Right atrium auricular region (tissue), 2 donors: ENCODE results near the gene SOX8. TPM values are rescaled to one million over a fixed set of nuclear protein-coding genes. Genes with fewer than 3 reads are reported as not detected.

ENCODE experiments used
- DNase-seq: peaks from one replicate; pipeline ENCODE4 v3.0.0-alpha.2; 2019; ENCODE audit warnings: low spot score
- H3K27ac ChIP-seq, 2 donors: fragments of 200-600 bp; sonication (generic); 1 replicate in 1 of 2; 2 replicates in 1 of 2; pipeline ENCODE4 v1.5.1; 2016 to 2019
- H3K27me3 ChIP-seq, 2 donors: fragments of 200-600 bp; sonication (generic); one replicate each; pipeline versions ENCODE4 v1.5.1 to v1.6.0; 2017 to 2019
- H3K36me3 ChIP-seq: fragments of 200-600 bp; sonication (generic); one replicate; pipeline ENCODE4 v1.5.1; 2016
- H3K4me1 ChIP-seq, 2 donors: fragments of 200-600 bp; sonication (generic); one replicate each; pipeline versions ENCODE4 v1.5.1 to v1.6.0; 2017 to 2019
- H3K4me3 ChIP-seq, 2 donors: fragments of 200-600 bp; sonication (generic); 1 replicate in 1 of 2; 2 replicates in 1 of 2; pipeline ENCODE4 v1.5.1; 2017 to 2019; ENCODE audit warnings: mild to moderate bottlenecking in 1 of 2, moderate library complexity in 1 of 2
- H3K9me3 ChIP-seq, 2 donors: fragments of 200-600 bp; sonication (generic); one replicate each; pipeline ENCODE4 v1.5.1; 2019
- total RNA-seq, 2 donors: library from RNA; depleted of rRNA; stranded (reverse); fragments of >200 nt; gene quantifications; one replicate each; pipeline ENCODE4 v1.1.0, GENCODE V29; 2016
- TF ChIP-seq, protein P1 (sequence below), 2 donors: fragments of 200-600 bp; sonication (generic); IDR thresholded peaks; one replicate each; pipeline ENCODE4 v1.5.1; 2019; ENCODE audit warnings: antibody characterized with exemption in 2 of 2

Gene SOX8
- total RNA-seq, 2 donors from 2014 or later = 1.0 to 1.6 TPM

DNA sequence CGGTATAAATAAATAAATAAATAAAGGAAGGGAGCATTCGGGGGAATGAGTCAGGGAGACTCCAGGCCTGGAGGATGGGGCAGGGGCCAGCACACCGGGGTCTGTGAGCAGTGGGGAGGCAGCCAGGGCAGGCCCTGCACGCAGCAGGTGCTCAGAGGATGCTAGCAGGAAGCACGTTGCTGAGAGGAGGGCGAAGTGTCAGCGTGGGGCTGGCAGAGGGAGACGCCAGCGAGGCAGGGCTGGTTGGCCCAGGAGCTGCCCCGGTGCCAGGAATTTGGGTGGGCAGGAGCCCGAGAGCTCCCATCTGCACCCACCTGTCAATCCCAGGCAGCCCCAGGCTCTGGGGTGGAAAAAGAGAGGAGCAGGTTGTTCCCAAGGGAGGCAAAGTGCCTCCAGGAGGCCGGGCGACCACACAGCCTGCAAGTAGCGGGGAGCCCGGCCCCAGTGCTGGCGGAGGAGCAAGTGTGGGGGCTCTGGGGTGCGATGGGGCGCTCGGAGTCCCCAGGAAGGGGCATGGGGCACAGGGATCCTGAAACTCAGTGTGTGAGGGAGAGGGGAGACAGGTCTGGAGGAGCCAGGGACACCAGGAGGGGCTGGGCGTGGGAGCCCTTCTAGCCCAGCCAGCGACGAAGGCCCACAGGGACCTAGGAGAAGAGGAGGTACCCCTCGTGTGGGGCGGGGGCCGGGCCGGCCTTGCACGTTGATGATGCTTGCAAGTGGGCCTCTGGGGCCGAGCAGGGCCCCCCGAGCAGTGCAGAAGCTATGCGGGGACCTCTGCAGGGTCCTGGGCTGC, 28.0 kb downstream of the SOX8 start:
- H3K27ac ChIP-seq = no peak overlapping the region
- H3K9me3 ChIP-seq = no peaks in the 10 kb centered on the region
- no peaks in the 10 kb centered on the region for H3K36me3 ChIP-seq
- no peak overlapping the region for H3K4me3 ChIP-seq
- no peaks in the 10 kb centered on the region for H3K27me3 ChIP-seq
- H3K4me1 ChIP-seq = no peaks in the 10 kb centered on the region
- DNase-seq = no peak
- TF ChIP-seq, protein P1, sequence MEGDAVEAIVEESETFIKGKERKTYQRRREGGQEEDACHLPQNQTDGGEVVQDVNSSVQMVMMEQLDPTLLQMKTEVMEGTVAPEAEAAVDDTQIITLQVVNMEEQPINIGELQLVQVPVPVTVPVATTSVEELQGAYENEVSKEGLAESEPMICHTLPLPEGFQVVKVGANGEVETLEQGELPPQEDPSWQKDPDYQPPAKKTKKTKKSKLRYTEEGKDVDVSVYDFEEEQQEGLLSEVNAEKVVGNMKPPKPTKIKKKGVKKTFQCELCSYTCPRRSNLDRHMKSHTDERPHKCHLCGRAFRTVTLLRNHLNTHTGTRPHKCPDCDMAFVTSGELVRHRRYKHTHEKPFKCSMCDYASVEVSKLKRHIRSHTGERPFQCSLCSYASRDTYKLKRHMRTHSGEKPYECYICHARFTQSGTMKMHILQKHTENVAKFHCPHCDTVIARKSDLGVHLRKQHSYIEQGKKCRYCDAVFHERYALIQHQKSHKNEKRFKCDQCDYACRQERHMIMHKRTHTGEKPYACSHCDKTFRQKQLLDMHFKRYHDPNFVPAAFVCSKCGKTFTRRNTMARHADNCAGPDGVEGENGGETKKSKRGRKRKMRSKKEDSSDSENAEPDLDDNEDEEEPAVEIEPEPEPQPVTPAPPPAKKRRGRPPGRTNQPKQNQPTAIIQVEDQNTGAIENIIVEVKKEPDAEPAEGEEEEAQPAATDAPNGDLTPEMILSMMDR (IDR thresholded peaks at IDR 0.05) = no peak

DNA sequence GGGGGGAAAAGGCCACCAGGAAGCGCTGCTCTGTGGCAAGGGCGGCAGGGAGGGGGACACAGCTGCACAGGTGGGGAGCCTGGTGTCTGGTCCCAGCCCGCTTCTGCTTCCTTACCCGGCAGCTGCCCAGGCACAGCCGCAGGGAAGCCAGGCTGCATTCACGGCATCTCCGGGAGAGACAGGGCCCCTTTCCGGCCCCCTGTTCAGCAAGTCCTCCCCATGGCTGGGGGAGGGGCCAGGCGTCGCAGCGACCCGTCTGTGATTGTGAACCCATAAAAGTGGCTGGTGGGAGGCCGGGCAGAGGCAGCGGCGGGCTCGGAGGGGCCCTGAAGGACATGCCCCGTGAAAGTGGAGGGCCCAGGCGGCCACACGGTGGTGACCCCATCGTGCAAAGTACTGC, 28.7 kb downstream of the SOX8 start:
- Histone ChIP-seq H3K4me1 (peaks cover 0 to 3% of the 10 kb centered on the region in 2 donors), H3K27ac (no peak overlapping the region), H3K36me3 (no peaks in the 10 kb centered on the region), H3K27me3 (no peaks in the 10 kb centered on the region), H3K9me3 (no peaks in the 10 kb centered on the region), H3K4me3 (no peak overlapping the region)
- TF ChIP-seq, protein P1 (IDR thresholded peaks at IDR 0.05) = no peak
- no peak for DNase-seq

DNA sequence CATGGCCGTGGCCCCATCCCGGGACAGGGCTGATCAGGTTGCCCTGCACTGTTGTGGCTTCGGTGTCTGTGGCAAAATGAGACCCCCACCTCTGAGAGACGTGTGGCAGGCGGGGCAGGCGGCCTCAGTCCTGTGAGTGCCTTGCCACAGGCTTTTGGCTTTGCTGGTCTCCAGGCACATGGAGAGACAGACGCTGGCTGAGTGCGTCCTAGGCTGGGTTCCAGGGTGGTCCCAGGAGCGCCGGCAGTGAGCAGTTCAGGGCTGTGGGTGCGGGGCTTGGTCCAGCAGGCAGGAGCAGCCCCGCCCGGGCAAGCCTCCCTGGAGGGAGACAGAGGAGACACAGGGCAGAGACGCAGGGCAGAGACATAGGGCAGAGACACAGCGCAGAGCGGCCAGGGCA, 29.2 kb downstream of the SOX8 start:
- Histone ChIP-seq H3K27ac (no peak overlapping the region), H3K4me1 (peaks cover 0 to 5% of the 10 kb centered on the region in 2 donors), H3K4me3 (no peak overlapping the region), H3K36me3 (no peaks in the 10 kb centered on the region), H3K9me3 (no peaks in the 10 kb centered on the region), H3K27me3 (no peaks in the 10 kb centered on the region)
- DNase-seq = no peak
- TF ChIP-seq, protein P1 (IDR thresholded peaks at IDR 0.05) = no peak

DNA sequence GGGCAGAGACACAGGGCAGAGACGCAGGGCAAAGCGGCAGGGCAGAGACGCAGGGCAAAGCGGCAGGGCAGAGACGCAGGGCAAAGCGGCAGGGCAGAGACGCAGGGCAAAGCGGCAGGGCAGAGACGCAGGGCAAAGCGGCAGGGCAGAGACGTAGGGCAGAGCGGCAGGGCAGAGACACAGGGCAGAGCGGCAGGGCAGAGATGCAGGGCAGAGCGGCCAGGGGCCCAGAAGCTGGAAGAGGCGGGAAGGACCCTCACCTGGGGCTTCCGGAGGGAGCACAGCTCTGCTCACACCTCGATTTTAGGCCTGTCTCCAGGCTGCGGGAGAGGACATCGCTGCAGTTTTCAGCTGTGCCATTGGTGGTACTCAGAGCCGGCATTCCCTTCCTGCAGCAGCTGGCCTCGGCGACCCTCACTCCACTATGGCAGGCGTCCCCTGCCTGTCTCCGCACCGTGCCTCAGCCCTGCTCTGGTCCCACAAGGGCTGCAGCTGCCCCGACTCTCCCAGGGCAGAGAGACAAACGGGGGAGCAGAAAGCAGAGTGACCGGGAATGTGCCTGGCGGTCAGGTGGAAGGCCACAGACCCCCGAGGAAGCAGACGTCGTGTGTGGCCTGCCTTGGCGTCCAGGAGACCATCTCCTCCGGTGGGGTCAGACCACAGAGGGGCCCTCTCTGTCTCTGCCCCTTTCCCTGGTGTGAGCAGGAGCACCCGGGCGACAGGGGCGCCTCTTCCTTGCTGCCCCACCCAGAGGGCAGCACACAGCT, 29.9 kb downstream of the SOX8 start:
- Histone ChIP-seq H3K36me3 (no peaks in the 10 kb centered on the region), H3K4me3 (no peak overlapping the region), H3K27ac (no peak overlapping the region), H3K9me3 (no peaks in the 10 kb centered on the region), H3K27me3 (no peaks in the 10 kb centered on the region), H3K4me1 (peaks cover 0 to 5% of the 10 kb centered on the region in 2 donors)
- DNase-seq = no peak
- TF ChIP-seq, protein P1 (IDR thresholded peaks at IDR 0.05) = no peak

DNA sequence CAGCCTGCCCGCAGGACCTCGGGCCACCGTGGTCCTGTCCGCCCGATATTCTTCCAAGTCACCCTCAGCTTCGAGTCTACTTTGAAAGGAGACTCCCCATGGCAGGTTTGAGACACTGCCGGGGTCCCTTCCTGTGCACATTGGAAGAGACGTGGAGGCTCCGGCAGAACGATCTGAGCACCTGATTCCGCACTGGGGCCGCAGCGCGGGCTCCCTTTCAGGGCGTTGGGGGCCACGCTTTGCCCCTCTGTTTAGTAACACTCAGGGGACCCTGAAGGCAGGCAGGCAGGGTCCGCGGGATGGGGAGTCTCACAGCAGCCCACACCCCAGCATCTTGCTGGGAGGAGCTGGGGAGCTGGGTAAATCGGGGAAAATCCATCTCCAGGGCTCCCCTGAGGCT, 30.6 kb downstream of the SOX8 start:
- no peak overlapping the region for H3K27ac ChIP-seq
- no peaks in the 10 kb centered on the region for H3K9me3 ChIP-seq
- H3K27me3 ChIP-seq = no peaks in the 10 kb centered on the region
- H3K4me3 ChIP-seq = no peak overlapping the region
- no peak for DNase-seq
- H3K4me1 ChIP-seq = peaks cover 0 to 5% of the 10 kb centered on the region in 2 donors
- H3K36me3 ChIP-seq = no peaks in the 10 kb centered on the region
- TF ChIP-seq, protein P1 (IDR thresholded peaks at IDR 0.05) = no peak
